Thyroid gland (tissue), 4 donors: ENCODE results near the gene NUP85. TPM values are rescaled to one million over a fixed set of nuclear protein-coding genes. Genes with fewer than 3 reads are reported as not detected.
A peak's percentile ranks its signal among the peaks of the same experiment; 100 is the strongest.

Experiments
- DNase-seq, 2 donors: peaks; one replicate each; pipeline ENCODE4 v3.0.0-alpha.2; 2019
- H3K27ac ChIP-seq, 3 donors: fragments of 200-600 bp; sonication (generic); 1 replicate in 2 of 3; 2 replicates in 1 of 3; pipeline ENCODE4 v1.5.1; 2016 to 2019; ENCODE audit warnings: mild to moderate bottlenecking in 1 of 3, moderate library complexity in 1 of 3
- H3K27me3 ChIP-seq: fragments of 200-600 bp; sonication (generic); one replicate; pipeline ENCODE4 v1.5.1; 2019
- H3K36me3 ChIP-seq, 2 donors: fragments of 200-600 bp; sonication (generic); one replicate each; pipeline ENCODE4 v1.5.1; 2016 to 2019
- H3K4me1 ChIP-seq, 2 donors: fragments of 200-600 bp; sonication (generic); one replicate each; pipeline ENCODE4 v1.5.1; 2017 to 2019
- H3K4me3 ChIP-seq, 3 donors: fragments of 200-600 bp; sonication (generic); replicated peaks in 1 of 3; 1 replicate in 2 of 3; 2 replicates in 1 of 3; pipeline ENCODE4 v1.5.1; 2016; ENCODE audit warnings: mild to moderate bottlenecking in 1 of 3
- H3K9me3 ChIP-seq: fragments of 200-600 bp; sonication (generic); one replicate; pipeline ENCODE4 v1.5.1; 2017
- POLR2A ChIP-seq, 2 donors: fragments of 450-650 bp; IDR thresholded peaks; one replicate each; pipeline ENCODE4 v1.6.1; 2017; ENCODE audit warnings: antibody characterized with exemption in 2 of 2, mild to moderate bottlenecking in 2 of 2, moderate library complexity in 1 of 2
- WGBS, 2 donors: methylation state at CpG; one replicate each; pipeline ENCODE4 v1.1.5; 2017; 5-methylcytosine and 5-hydroxymethylcytosine counted together
- intact Hi-C: fragments of 100-400 bp; cut with DNase I; formaldehyde crosslinking; loops from one replicate; pipeline ENCODE4 v1.15.1; 2023
- total RNA-seq, 4 donors: library from RNA; depleted of rRNA; stranded (reverse); fragments of >200 nt; gene quantifications; one replicate each; pipeline ENCODE4 v1.2.3, GENCODE V29; 2016
- TF ChIP-seq, protein P1 (sequence below), 6 experiments: fragments of 200-600 bp in 3 of 6; fragments of 450-650 bp in 3 of 6; sonication (generic) in 3 of 6; IDR thresholded peaks; one replicate each; pipeline ENCODE4 v1.5.1; 2016 to 2019; ENCODE audit warnings: antibody characterized with exemption in 6 of 6, mild to moderate bottlenecking in 2 of 6, inconsistent platforms in 1 of 6, moderate library complexity in 1 of 6

NUP85 gene
- total RNA-seq, 4 donors from 2014 or later = 24.7 to 31.7 (median 27.1) TPM

- Histone ChIP-seq H3K36me3 (peaks cover 9 to 11% of the 10 kb centered on the region in 2 donors), H3K4me3 (peak overlapping the region in 2 of 3 donors; percentile 54 to 98), H3K4me1 (peaks cover 11 to 20% of the 10 kb centered on the region in 2 donors), H3K9me3 (no peaks in the 10 kb centered on the region), H3K27me3 (no peaks in the 10 kb centered on the region), H3K27ac (no peak overlapping the region)
- DNase-seq = no peak
- 16 to 20% methylated on average over 8 of the region's 8 CpGs for WGBS, 2 donors
- intact Hi-C loops = loop anchor here (5.0 kb wide), 1 partner anchor 69 kb away; no protein-coding TSS in a partner anchor
- TF ChIP-seq, protein P1, sequence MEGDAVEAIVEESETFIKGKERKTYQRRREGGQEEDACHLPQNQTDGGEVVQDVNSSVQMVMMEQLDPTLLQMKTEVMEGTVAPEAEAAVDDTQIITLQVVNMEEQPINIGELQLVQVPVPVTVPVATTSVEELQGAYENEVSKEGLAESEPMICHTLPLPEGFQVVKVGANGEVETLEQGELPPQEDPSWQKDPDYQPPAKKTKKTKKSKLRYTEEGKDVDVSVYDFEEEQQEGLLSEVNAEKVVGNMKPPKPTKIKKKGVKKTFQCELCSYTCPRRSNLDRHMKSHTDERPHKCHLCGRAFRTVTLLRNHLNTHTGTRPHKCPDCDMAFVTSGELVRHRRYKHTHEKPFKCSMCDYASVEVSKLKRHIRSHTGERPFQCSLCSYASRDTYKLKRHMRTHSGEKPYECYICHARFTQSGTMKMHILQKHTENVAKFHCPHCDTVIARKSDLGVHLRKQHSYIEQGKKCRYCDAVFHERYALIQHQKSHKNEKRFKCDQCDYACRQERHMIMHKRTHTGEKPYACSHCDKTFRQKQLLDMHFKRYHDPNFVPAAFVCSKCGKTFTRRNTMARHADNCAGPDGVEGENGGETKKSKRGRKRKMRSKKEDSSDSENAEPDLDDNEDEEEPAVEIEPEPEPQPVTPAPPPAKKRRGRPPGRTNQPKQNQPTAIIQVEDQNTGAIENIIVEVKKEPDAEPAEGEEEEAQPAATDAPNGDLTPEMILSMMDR (IDR thresholded peaks at IDR 0.05) = no peak
- TF ChIP-seq POLR2A (IDR thresholded peaks at IDR 0.05) = no peak
Measured at GRCh38 chr17:75181110-75181509, 24.4 kb upstream of the NUP85 start.

DNA sequence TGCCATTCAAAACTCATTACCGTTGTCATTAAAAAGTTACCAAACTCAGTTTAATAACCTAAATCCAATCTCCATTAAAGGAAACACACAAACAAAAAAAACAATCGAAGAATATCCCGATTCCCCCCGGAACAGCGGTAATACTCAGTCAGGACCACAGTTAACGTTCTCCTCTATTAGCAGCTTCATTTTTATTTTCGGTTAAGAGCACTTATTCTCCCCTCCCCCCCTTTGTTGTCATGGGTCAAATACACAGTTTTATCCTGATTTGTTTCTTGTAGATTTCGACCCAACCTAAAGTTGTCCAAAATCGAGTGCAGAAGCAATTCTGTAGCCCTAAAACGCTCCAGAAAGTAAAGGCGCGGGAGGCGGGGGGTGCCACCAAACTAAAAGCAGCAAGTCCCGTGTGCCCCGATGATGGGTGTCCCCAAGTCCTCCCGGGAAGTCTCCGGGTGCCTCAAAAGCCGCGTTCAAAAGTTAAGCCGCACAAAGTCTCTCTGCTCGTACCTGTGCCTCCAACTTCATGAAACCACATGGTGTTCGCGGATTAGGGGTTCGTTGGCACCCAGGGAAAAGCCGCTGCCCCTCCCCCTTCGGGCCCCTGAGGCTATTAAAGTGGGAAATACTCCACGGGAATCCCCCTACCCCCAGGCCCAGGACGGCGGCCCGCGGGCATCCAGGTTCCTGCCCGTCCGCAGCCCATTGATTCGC, 23.7 kb upstream of the NUP85 start:
- WGBS, 2 donors = 0 to 1% methylated on average over 24 to 32 of the region's 34 CpGs
- Histone ChIP-seq H3K4me3 (peak overlapping the region; percentile 54 to 98 (median 95)), H3K9me3 (no peaks in the 10 kb centered on the region), H3K27me3 (no peaks in the 10 kb centered on the region), H3K36me3 (peaks cover 6 to 9% of the 10 kb centered on the region in 2 donors), H3K27ac (peak overlapping the region; percentile 92 to 98 (median 97)), H3K4me1 (peaks cover 11 to 20% of the 10 kb centered on the region in 2 donors)
- peak in 1 of 2 donors; percentile 11 for DNase-seq
- intact Hi-C loops = loop anchor here (5.0 kb wide), 1 partner anchor 69 kb away; no protein-coding TSS in a partner anchor
- TF ChIP-seq, protein P1 (IDR thresholded peaks at IDR 0.05) = no peak
- TF ChIP-seq POLR2A (IDR thresholded peaks at IDR 0.05) = no peak

DNA sequence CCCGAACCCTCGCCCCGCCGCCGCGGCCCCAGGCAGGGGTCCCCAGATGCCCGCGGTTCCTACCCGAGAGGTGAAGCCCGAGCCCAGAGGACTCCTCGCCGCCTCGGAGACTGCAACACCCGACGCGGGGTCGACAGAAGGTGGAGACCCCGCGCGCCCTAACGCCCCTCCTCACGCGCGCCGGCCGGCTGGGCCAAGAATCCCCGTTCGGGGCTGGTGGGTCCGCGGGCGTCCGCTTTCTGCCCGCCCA, 23.2 kb upstream of the NUP85 start:
- DNase-seq = no peak
- peaks cover under 1 to 9% of the 10 kb centered on the region in 2 donors for H3K36me3 ChIP-seq
- H3K4me3 ChIP-seq = peak overlapping the region; percentile 54 to 98 (median 95)
- no peak for TF ChIP-seq POLR2A (IDR thresholded peaks at IDR 0.05)
- TF ChIP-seq, protein P1 (IDR thresholded peaks at IDR 0.05) = no peak
- no peaks in the 10 kb centered on the region for H3K9me3 ChIP-seq
- H3K4me1 ChIP-seq = peaks cover 11 to 20% of the 10 kb centered on the region in 2 donors
- H3K27me3 ChIP-seq = no peaks in the 10 kb centered on the region
- intact Hi-C loops = loop anchor here (5.0 kb wide), 1 partner anchor 70 kb away; no protein-coding TSS in a partner anchor
- H3K27ac ChIP-seq = peak overlapping the region; percentile 92 to 98 (median 97)
- 0% methylated on average over 7 of the region's 33 CpGs; no CpG with 5 or more reads in 1 of the 2 donors for WGBS, 2 donors

DNA sequence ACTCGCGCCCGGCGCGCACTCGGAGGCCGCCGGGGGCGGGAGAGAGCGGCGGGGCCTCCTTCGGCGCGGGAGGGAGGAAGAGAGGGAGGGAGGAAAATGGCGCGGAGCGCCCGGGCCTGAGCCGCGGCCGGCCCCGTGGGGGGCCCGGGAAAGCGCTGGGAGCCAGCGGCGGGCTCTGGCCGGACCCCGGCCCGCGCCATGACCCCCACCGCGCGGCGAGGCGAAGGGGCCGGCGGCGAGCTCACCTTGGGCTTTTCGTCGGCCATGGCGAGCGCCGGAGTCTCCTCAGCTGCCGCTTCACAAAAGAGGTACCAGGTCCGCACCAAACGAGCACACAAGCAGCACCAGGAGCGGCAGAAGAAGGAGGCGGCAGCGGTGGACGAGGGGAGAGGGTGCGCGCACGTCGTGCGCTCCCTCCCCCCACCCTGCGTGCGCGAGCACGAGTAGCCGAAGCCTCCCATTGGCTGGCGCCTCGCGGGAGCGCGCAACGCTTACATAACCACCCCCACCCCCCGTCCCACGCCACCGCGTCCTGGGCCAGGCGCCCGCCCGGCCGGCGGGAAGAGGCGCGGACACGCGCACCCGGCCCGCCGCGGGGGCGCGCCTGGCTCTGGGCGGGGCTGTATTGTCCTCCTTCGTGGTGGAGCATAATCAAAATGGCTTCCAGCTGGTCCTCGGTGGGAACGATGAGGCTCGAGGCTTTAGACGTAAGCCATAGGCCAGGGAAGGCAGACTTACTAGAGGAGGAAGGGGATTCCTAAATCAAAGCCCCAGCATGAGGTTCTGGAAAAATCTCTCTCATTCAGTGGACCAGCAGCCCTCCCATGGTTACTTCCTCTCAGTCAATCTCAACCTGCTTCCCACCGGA, 22.7 kb upstream of the NUP85 start, which contains the start of gene SUMO2:
Gene SUMO2, minus strand, starts transcription at position 391 of the 868 bp plus-strand sequence. Its CDS starts 125 bp downstream, at position 266.
- WGBS, 2 donors = 4 to 16% methylated on average over 5 to 28 of the region's 92 CpGs

More for the DNA sequence above, 22.7 kb upstream of the NUP85 start, which contains the start of gene SUMO2:
- intact Hi-C loops = loop anchor here (5.0 kb wide), 1 partner anchor 71 kb away; no protein-coding TSS in a partner anchor
- peak; percentile 94 for DNase-seq
- Histone ChIP-seq H3K4me3 (peak within 1 kb of the TSS; percentile 54 to 98 (median 95)), H3K27ac (peak within 1 kb of the TSS; percentile 92 to 98 (median 97)), H3K9me3 (no peaks in the 10 kb centered on the region), H3K27me3 (no peaks in the 10 kb centered on the region), H3K4me1 (peaks cover 11 to 20% of the 10 kb centered on the region in 2 donors), H3K36me3 (peaks cover 0 to 6% of the 10 kb centered on the region in 2 donors)
- TF ChIP-seq, protein P1 (IDR thresholded peaks at IDR 0.05) = peak in 3 of 6 experiments; percentile 32 to 54 (median 44)
- TF ChIP-seq POLR2A (IDR thresholded peaks at IDR 0.05) = peak; percentile 77 to 89
